Activated naive CD4-positive, alpha-beta T cell treated with anti-CD3 and anti-CD28 coated beads, Interleukin-2, amount 50 U/mL, for 24 hours (primary cell): Measurements from ENCODE around the gene DHX58.
A peak's percentile ranks its signal among the peaks of the same experiment; 100 is the strongest.

ENCODE experiments used
- H3K27ac Mint-ChIP-seq: one replicate; pipeline ENCODE4 v1.8.0; 2021; ENCODE audit warnings: mild to moderate bottlenecking, mixed read lengths
- H3K27me3 Mint-ChIP-seq: one replicate; pipeline ENCODE4 v1.8.0; 2021; ENCODE audit warnings: mixed read lengths
- H3K36me3 Mint-ChIP-seq: one replicate; pipeline ENCODE4 v1.8.0; 2021; ENCODE audit warnings: mixed read lengths
- H3K4me1 Mint-ChIP-seq: one replicate; pipeline ENCODE4 v1.8.0; 2021; ENCODE audit warnings: mixed read lengths
- H3K4me3 Mint-ChIP-seq: one replicate; pipeline ENCODE4 v1.8.0; 2021; ENCODE audit warnings: mild to moderate bottlenecking, mixed read lengths
- H3K9me3 Mint-ChIP-seq: one replicate; pipeline ENCODE4 v1.8.0; 2021; ENCODE audit warnings: mixed read lengths

Gene DHX58

DNA sequence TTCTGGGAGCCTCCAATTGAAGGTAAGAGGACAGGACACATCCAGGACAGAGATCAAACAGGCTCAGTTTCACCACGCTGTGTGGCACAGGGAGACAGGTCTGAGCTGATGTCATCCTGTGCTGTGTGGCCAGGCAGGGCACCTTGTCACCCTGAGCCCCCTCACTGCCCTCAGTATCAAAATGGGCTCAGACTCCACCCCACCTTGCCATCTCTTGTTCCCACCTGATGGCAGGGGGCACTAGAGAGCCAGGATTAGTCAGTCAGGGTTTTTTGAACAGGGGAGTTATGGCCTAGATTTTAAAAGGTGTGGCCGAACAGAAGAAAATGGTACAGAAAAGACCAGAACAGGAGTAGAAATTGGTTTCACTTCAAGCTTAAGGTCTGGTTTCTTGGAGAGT lies 6.0 kb upstream of the DHX58 start:
- Mint-ChIP-seq H3K4me3 (peak overlapping the region; percentile 61), H3K9me3 (no peaks in the 10 kb centered on the region), H3K4me1 (peaks cover 39% of the 10 kb centered on the region), H3K27ac (peak overlapping the region; percentile 5), H3K27me3 (no peaks in the 10 kb centered on the region), H3K36me3 (peaks cover 13% of the 10 kb centered on the region)

DNA sequence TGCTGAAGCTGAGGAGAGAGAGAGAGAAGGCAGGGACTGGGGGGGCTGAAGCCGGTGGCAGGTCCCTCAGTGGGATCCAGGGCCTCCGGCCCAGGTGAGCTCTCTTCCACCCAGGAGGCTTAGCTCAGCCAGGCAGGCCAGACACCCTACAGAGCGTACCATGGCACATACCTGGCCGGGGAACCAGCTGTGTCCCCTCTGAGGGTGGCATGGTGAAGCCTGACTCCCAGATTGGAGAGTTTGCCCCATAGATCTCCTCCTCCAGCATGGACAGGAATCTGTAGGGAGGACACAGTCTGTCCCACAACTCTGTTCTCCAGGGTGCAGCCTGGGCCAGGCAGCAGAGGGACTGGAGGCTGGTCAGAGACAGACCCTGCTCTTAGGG lies 5.6 kb upstream of the DHX58 start:
- H3K27ac Mint-ChIP-seq, result no peak overlapping the region
- H3K36me3 Mint-ChIP-seq, result peaks cover 13% of the 10 kb centered on the region
- H3K4me3 Mint-ChIP-seq, result no peak overlapping the region
- peaks cover 39% of the 10 kb centered on the region for H3K4me1 Mint-ChIP-seq
- no peaks in the 10 kb centered on the region for H3K9me3 Mint-ChIP-seq
- H3K27me3 Mint-ChIP-seq, result no peaks in the 10 kb centered on the region

DNA sequence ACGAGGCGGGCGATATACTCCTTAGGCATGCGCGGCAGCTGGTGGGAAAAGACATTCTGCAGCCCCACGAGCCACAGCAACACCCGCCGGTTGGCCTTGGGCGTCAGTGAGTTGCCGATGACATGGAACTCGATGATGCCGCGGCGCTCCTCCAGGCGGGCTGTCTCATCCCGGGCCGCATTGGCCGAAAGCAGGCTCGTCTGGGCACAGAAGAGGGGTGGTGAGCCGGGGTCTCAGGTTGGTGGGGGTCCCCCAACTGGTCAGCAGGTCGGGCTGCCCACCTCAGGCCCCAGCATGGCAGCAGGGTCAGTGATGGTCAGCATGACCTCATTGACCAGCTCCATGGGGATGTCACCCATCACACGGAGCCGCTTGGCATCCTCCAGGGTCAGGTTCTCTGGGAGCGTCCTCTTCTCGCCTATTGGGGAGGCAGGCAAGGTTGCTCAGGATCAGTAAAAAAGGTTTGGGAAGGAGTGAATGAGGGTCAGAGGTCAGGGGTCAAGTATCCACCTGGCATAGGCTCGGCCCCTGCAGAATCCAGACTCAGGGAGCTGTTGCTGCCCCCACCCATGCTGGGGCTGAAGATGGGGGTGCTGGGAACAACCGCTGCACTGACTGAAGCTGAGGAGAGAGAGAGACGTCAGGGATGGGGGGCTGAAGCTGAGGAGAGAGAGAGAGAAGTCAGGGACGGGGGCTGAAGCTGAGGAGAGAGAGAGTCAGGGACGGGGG lies 5.0 kb upstream of the DHX58 start:
- Mint-ChIP-seq H3K36me3 (peaks cover 13% of the 10 kb centered on the region), H3K4me1 (peaks cover 44% of the 10 kb centered on the region), H3K9me3 (no peaks in the 10 kb centered on the region), H3K27me3 (no peaks in the 10 kb centered on the region), H3K27ac (peak overlapping the region; percentile 59), H3K4me3 (no peak overlapping the region)

DNA sequence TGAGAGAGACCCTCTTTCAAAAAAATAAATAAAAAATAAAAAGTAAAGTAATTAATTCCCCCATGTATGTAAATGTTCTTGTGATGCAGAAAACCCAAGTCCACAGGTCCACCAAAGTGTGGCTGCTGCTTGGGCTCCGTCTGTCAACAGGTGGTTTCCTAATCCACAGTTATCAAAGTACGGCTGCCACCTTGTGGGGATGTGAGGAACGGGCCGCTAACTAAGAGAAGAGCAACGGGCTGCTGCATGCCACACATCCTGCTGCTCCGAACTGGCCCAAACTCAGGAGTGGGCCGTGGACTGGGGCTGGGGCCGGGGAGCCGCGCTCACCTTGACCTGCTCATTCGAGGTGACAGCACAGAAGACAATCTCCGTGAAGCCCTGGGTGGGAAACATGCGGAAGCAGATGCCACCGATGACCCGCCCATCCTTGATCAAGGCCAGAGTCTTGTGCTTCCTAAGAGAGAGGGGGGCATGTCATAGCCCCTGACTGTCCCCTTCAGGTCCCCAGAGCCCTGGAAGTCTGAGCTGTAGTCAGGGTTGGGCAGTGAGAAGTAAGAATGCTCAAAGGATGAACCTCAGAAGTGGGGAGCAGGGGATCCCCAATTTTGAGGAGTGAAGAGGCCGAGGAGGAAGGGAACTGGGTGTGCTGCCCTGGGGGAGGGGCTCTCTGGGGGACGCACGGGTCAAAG lies 4.3 kb upstream of the DHX58 start:
- Mint-ChIP-seq H3K4me1 (peaks cover 50% of the 10 kb centered on the region), H3K27me3 (no peaks in the 10 kb centered on the region), H3K36me3 (peaks cover 13% of the 10 kb centered on the region), H3K9me3 (no peaks in the 10 kb centered on the region), H3K27ac (peak overlapping the region; percentile 47), H3K4me3 (no peak overlapping the region)

DNA sequence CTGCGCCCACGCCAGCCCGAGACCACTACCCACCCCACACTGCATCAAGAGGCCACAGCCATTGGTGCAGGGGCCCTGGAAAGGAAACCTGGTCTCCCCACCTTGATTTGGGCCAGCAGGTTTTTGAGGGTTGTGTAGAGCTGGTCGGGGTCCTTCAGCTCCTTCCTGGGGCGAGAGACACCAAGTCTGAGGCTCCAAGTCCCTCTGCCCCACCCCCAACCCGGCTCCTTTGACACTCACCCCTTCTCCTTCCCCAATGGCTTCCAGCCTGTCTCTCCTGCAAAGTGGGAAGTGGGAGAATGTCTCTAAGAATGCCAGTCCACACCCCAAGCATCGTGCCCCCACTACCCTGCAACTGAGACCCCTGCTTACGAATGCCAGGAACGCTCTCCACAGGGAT lies 1.6 kb upstream of the DHX58 start:
- Mint-ChIP-seq H3K36me3 (peaks cover 13% of the 10 kb centered on the region), H3K27ac (no peak overlapping the region), H3K4me3 (no peak overlapping the region), H3K4me1 (peaks cover 53% of the 10 kb centered on the region), H3K9me3 (no peaks in the 10 kb centered on the region), H3K27me3 (no peaks in the 10 kb centered on the region)

DNA sequence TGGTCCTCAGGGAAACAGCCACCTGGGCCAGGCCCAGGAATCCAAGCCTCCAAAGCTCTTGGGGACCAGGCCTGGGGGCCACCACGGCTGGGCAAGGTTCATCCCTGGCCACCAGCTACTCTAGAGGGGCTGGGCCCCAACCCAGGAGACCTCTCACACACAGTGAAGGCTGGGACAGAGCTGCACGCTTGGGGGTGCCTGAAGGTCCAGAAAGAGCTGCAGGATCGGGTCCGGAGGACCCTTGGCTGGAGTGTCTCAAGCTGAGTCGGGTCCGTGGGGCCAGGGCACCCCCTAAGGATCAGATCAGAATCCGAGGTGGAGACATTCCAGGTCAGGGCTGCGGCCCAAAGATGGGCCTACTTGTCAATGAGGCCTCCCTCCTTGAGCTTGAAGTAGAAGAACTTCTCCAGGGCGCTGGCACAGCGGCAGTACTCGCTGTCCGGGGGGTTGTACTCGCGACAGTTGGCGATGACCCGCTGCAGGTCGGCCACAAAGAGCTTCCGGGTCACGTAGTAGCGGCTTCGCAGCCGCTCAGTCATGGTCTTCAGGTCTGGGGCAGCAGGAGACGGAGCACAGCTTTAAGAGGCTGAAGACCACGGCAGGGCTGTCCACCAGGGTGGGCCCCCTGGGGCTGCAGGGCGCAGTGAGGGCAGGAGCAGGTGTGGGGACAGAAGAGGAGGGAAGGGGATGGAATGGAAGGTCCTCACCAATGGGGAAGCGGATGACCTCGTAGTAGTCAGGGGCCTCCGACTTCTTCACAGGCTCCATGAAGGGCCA lies 967 bp upstream of the DHX58 start:
- Mint-ChIP-seq H3K4me3 (no peak overlapping the region), H3K27me3 (no peaks in the 10 kb centered on the region), H3K36me3 (peaks cover 11% of the 10 kb centered on the region), H3K4me1 (peaks cover 54% of the 10 kb centered on the region), H3K9me3 (no peaks in the 10 kb centered on the region), H3K27ac (peak overlapping the region; percentile 46)

DNA sequence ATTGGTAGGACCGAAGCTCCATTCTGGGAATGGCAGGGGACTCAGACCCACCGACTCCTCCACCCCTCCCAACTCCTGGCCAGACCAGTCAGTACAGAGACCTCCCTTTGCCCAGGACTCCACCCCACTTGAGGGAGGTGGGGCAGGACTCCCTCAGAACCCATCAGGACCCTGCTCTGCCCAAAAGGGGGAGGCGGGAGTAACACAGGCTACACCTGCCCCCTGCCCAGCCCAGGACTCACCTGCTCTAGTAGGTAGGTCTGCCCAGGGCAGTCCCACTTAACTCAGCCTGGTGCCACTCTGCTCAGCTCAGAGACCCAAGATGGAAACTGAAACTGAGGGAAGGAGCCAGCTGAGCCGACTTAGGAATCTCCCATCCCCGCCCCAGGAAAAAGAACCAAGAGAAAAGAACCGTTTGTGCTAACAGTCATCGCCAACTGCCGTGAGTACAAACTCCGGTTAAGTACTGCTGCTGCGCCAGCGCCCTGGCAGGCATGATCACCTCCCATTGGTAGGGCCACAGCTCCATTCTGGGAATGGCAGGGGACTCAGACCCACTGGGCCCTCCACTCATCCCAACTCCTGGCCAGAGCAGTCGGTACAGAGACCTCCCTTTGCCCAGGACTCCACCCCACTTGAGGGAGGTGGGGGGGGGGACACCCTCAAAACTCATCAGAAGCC lies 503 bp downstream of the DHX58 start:
- Mint-ChIP-seq H3K27ac (peak overlapping the region; percentile 85), H3K4me1 (peaks cover 60% of the 10 kb centered on the region), H3K4me3 (peak overlapping the region; percentile 81), H3K36me3 (peaks cover 7% of the 10 kb centered on the region), H3K9me3 (no peaks in the 10 kb centered on the region), H3K27me3 (no peaks in the 10 kb centered on the region)

DNA sequence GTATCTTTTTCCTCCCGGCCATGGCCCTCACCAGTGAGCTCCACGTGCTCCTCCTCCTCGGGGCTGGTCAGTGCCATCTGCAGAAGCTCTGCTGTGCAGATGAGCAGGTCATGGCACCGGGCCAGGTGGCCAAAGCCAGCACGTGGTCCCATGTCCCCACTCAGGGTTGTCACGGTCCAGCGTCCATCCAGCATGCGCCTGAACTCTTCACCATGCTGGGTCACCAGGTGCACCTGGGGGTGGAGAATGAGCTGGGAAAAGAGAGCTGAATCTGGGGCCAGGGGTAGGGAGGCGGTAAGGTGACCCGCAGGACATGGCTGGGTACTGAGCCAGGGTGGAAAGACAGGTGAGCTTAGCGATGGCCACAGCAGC lies 1.3 kb downstream of the DHX58 start:
- peaks cover 54% of the 10 kb centered on the region for H3K4me1 Mint-ChIP-seq
- H3K27me3 Mint-ChIP-seq, result no peaks in the 10 kb centered on the region
- no peaks in the 10 kb centered on the region for H3K9me3 Mint-ChIP-seq
- peak overlapping the region; percentile 11 for H3K4me3 Mint-ChIP-seq
- peaks cover 3% of the 10 kb centered on the region for H3K36me3 Mint-ChIP-seq
- H3K27ac Mint-ChIP-seq, result peak overlapping the region; percentile 59

DNA sequence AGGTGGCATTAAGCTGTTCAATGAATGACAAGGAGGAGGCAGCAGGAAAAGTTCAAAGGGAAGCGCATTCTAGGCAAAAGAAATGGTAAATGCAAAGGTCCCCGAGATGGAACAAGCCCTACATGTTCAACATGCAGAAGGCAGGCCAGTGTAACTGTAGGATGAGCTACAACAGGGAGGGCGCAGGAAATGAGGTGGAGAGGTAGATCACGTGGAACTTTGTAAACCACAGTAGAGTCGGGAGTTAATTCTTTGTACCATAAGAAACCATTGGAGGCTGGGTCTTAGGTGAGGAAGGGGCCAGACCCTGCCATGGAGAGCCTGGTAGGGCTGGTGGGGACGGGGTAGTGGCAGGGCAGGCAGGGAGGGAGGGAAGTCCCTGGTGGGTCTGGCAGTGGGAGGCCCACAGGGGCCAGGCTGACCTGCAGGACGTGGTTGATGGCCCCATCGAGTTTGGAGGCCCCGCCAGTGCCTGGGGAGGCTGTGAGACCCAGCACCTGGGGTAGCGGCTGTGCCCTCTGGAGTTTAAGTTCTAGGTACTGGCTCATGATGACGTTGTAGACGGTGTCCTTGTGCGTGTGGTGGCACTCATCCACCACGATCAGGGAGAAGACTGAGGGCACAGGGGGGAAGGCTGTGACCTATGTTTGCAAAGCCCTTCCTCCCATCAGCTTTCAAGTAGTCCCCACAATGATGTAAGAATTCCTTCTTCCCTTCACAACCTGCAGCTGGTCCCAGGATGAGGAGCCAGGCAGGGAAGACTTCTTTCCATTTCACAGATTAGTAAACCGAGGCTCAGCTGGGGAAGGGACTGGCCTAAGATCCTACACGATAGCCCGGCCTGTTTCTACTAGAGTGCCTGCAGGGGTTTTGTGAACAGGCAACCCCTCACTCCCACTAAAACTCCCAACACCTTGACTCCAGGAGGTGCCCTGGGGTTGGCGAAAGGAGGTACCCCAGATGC lies 1.9 kb downstream of the DHX58 start:
- H3K4me1 Mint-ChIP-seq, result peaks cover 48% of the 10 kb centered on the region
- peak overlapping the region; percentile 60 for H3K27ac Mint-ChIP-seq
- H3K4me3 Mint-ChIP-seq, result peak overlapping the region; percentile 42
- no peaks in the 10 kb centered on the region for H3K27me3 Mint-ChIP-seq
- no peaks in the 10 kb centered on the region for H3K9me3 Mint-ChIP-seq
- H3K36me3 Mint-ChIP-seq, result peaks cover 1% of the 10 kb centered on the region

DNA sequence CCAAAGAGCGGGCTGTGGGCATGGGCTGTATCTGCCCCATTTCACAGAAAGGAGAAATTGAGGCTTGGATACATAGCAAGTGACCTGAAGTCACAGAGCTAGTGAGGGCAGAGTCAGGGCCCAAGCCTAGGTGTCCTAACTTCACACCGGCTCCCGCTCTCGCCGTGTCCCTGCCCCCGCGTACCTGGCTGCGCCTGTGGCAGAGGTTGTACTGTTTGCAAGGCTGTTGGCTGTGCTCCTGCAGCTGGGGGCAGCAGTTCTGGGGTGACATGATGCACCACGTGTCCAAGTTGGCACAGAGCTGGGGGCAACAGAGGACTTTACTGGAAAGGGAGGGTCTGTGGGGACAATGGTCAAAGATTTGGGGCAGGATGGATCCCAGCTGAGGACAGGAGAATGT lies 3.4 kb downstream of the DHX58 start:
- Mint-ChIP-seq H3K27ac (no peak overlapping the region), H3K27me3 (no peaks in the 10 kb centered on the region), H3K36me3 (peaks cover 2% of the 10 kb centered on the region)

DNA sequence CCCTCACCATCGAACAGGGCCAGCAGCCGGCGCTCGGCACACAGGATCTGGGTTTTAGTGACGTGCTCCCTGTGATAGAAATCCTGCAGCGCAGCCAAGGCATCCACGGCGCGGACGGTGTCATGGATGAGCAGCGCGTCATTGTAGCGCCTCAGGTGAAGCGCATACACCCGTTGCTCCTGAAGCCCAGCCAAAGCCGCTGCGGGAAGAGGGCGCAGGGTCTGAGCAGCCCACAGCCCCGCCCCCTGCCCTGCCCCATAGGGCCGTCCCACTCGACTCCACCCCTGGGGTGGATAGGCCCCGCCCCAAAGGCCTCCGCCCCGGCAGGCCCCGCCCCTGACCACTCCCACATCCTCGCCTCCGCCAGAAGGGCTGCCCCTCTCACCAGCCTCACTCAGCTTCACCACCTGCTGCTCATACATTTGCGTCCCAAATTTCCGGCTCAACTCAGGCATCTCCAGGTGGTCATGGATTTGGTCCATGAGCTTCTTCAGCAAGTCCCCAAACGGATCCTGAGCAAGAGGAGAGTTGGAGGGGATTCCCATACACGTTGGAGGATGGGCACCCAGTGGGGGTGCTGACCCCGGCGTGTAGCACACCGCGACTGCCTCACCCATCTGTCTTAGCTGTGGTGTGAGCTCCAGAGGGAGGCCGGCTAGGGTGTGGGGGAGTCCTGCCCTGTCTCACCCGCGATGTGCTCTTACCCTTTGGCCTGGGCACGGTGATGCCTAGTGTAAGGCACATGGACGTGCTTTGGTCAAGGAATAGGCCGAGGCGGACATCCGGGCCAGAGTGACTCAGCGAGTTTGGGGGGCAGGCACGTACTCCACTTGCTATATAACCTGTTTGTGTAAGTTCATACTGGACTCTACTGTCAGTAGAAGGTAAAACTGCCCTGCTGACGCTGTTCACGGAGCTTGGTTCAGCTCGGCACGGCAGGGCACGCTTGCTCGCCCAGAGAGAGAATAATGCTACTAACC lies 4.6 kb downstream of the DHX58 start:
- peaks cover 2% of the 10 kb centered on the region for H3K36me3 Mint-ChIP-seq
- peak overlapping the region; percentile 44 for H3K4me3 Mint-ChIP-seq
- peak overlapping the region; percentile 41 for H3K27ac Mint-ChIP-seq
- H3K9me3 Mint-ChIP-seq, result no peaks in the 10 kb centered on the region
- H3K27me3 Mint-ChIP-seq, result no peaks in the 10 kb centered on the region
- peaks cover 41% of the 10 kb centered on the region for H3K4me1 Mint-ChIP-seq

More for the DNA sequence above, 3.4 kb downstream of the DHX58 start:
- Mint-ChIP-seq H3K9me3 (no peaks in the 10 kb centered on the region), H3K4me1 (peaks cover 42% of the 10 kb centered on the region), H3K4me3 (no peak overlapping the region)

DNA sequence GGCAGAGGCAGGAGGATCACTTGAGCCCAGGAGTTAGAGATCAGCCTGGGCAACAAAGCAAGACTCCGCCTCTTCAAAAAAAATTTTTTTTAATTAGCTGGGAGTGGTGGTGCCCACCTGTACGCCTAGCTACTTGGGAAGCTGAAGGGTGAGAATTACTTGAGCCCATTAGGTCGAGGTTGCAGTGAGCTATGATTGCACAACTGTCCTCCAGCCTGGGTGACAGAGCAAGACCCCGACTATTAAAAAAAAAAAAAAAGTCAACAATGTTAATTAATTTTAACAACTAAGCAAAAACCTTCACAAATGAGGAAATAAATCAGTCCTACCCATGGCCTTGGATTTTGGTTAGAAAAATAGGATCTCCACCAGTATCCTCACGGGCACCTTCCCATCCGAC lies 5.4 kb downstream of the DHX58 start:
- H3K27ac Mint-ChIP-seq, result no peak overlapping the region
- peaks cover 5% of the 10 kb centered on the region for H3K36me3 Mint-ChIP-seq
- H3K27me3 Mint-ChIP-seq, result no peaks in the 10 kb centered on the region
- no peaks in the 10 kb centered on the region for H3K9me3 Mint-ChIP-seq
- H3K4me3 Mint-ChIP-seq, result peak overlapping the region; percentile 42
- H3K4me1 Mint-ChIP-seq, result peaks cover 34% of the 10 kb centered on the region

DNA sequence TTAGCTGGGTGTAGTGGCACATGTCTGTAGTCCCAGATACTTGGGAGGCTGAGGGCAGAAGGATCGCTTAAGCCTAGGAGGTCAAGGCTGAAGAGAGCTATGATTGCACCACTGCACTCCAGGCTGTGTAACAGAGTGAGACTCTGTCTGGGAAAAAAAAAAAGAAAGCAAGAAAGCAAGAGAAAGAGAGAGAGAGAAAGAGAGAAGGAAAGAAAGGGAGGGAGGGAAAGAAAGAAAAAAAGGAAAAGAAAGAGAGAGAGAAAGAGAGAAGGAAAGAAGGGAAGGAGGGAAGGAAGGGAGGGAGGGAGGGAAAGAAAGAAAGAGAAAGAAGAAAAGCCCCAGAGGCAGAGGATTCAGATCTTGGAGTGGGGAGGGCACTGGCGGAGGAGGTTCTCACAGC lies 6.5 kb downstream of the DHX58 start:
- Mint-ChIP-seq H3K27ac (no peak overlapping the region), H3K27me3 (no peaks in the 10 kb centered on the region), H3K4me3 (no peak overlapping the region), H3K4me1 (peaks cover 24% of the 10 kb centered on the region), H3K36me3 (peaks cover 5% of the 10 kb centered on the region), H3K9me3 (no peaks in the 10 kb centered on the region)

DNA sequence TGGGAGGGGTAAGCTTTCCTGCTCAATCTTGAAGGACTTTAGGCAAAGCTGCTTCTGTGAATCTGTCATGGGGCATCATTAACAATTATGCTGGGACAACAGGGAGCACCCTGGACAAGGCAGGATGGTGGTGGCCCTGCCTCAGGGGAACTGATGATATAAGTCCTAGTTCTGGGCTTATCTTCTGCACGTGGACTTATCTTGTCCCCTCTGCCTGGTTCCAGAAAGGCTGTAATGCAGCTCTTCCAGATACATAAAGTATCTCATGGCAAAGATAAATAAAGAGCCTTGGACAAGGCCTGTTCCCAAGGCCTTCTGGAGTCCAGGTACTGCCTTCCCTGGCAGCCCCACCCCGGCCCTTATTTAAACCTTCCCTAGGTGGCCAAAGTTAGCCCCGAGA lies 8.2 kb downstream of the DHX58 start:
- no peaks in the 10 kb centered on the region for H3K9me3 Mint-ChIP-seq
- no peaks in the 10 kb centered on the region for H3K27me3 Mint-ChIP-seq
- peaks cover 5% of the 10 kb centered on the region for H3K36me3 Mint-ChIP-seq
- H3K4me3 Mint-ChIP-seq, result no peak overlapping the region
- H3K27ac Mint-ChIP-seq, result no peak overlapping the region
- H3K4me1 Mint-ChIP-seq, result peaks cover 14% of the 10 kb centered on the region
